ENCODE measurements around the gene ITM2B.

ITM2B gene

GRCh38 chr13:48302871-48303358, 69.9 kb downstream of the ITM2B start:
- Mint-ChIP-seq H3K9me3 (no peaks in the 10 kb centered on the region), H3K4me3 (peak overlapping the region; percentile 91), H3K27me3 (no peaks in the 10 kb centered on the region), H3K4me1 (peaks cover 39% of the 10 kb centered on the region), H3K27ac (peak overlapping the region; percentile 98), H3K36me3 (peaks cover 6% of the 10 kb centered on the region)

GRCh38 chr13:48303359-48304142, 70.5 kb downstream of the ITM2B start, which contains the start of gene RB1:
RB1 (plus strand) TSS chr13:48303751; CDS start chr13:48303913, 162 bp downstream.
- H3K9me3 Mint-ChIP-seq = no peaks in the 10 kb centered on the region
- peaks cover 39% of the 10 kb centered on the region for H3K4me1 Mint-ChIP-seq
- no peaks in the 10 kb centered on the region for H3K27me3 Mint-ChIP-seq
- peak within 1 kb of the TSS; percentile 91 for H3K4me3 Mint-ChIP-seq
- peak within 1 kb of the TSS; percentile 98 for H3K27ac Mint-ChIP-seq
- peaks cover 8% of the 10 kb centered on the region for H3K36me3 Mint-ChIP-seq

- peaks cover 9% of the 10 kb centered on the region for H3K36me3 Mint-ChIP-seq
- no peaks in the 10 kb centered on the region for H3K27me3 Mint-ChIP-seq
- no peaks in the 10 kb centered on the region for H3K9me3 Mint-ChIP-seq
- H3K4me3 Mint-ChIP-seq = peak overlapping the region; percentile 91
- peaks cover 42% of the 10 kb centered on the region for H3K4me1 Mint-ChIP-seq
- peak overlapping the region; percentile 97 for H3K27ac Mint-ChIP-seq
These were observed 71.3 kb downstream of the ITM2B start for GRCh38 chr13:48304143-48304876.

- Mint-ChIP-seq H3K27me3 (no peaks in the 10 kb centered on the region), H3K27ac (no peak overlapping the region), H3K36me3 (peaks cover 16% of the 10 kb centered on the region), H3K4me3 (no peak overlapping the region), H3K9me3 (no peaks in the 10 kb centered on the region), H3K4me1 (peaks cover 56% of the 10 kb centered on the region)
These were observed 78.2 kb downstream of the ITM2B start for GRCh38 chr13:48311223-48311622.

GRCh38 chr13:48315969-48316650, 83.1 kb downstream of the ITM2B start:
- H3K4me3 Mint-ChIP-seq = no peak overlapping the region
- H3K27ac Mint-ChIP-seq = no peak overlapping the region
- no peaks in the 10 kb centered on the region for H3K27me3 Mint-ChIP-seq
- H3K36me3 Mint-ChIP-seq = peaks cover 9% of the 10 kb centered on the region
- no peaks in the 10 kb centered on the region for H3K9me3 Mint-ChIP-seq
- H3K4me1 Mint-ChIP-seq = peaks cover 37% of the 10 kb centered on the region

DNA sequence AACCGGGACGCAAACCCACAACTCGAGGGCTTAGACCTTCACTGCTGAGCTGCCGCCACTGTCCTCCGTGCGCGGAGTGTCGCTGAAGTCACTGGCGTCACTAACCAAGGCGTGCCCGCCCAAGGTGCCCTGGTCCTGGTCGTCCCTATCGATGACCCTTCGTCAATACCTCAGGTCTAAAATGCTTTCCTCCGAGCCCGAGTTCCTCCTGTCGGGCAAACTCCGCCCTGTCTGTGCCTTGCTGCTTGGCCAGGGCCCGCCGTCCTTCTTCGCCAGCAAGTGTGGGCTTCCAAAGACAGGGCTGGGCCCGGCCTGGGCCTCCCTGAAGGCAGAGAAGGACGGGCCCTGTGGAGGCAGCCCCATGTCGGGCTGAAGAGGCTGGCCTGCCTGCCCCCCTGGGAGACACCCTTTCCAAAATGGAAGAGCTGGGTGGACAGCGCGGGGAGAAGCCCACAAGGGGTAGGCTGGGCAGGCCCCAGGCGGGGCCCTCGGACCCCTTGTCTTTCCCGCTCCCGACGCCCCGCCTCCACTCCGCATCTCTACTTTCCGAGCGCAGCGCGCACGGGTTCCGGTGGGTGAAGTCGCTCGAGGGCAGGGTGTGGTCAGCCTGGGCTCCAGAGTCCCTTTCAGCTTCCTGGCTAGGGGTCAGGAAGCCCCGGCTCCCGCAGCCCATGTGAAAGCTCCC, 84.0 kb downstream of the ITM2B start:
- Mint-ChIP-seq H3K27me3 (no peaks in the 10 kb centered on the region), H3K27ac (peak overlapping the region; percentile 62), H3K36me3 (peaks cover 10% of the 10 kb centered on the region), H3K9me3 (no peaks in the 10 kb centered on the region), H3K4me3 (no peak overlapping the region), H3K4me1 (peaks cover 41% of the 10 kb centered on the region)

DNA sequence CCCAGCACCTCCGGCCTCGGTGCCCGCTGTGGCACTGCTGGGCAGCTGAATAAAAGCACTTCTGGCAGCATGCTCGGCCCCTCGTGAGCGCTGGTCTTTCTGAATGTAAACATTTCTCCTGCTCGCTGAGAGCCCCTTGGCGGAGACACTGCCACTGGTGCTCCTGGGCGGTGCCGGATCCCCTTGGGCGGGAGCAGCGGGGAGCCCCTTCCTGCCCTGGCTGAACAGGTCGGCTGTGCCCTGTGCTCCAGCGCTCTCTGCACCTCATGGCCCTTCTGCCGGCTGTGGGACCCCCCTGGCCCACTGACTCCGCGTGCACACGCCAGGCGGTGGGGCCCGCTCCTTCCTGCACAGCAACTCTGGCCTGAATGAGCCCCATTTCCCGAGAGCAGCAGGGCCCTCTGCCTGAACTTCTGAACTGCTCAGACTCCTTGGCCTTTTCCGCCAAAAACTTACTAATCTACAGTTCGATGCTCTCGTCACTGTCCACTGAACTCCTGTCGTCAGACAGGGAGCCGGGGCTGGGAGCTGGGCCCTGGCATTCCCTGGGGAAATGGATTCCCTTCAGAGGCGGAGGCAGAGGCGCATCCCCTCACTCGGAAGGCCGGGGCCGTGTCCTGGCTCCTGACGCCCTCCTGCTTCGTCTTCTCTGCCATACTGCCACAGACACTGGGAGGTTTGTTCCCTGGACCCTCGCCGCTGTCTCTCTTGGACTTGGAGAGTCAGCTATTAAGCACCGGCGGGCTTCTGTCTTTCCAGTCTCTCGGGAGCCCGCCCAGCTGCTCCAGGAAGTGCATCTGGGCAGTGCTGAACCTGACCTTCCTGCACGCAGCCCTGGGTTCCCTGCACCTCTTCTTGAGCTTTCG, 84.7 kb downstream of the ITM2B start:
- peaks cover 35% of the 10 kb centered on the region for H3K4me1 Mint-ChIP-seq
- H3K27me3 Mint-ChIP-seq = no peaks in the 10 kb centered on the region
- no peak overlapping the region for H3K27ac Mint-ChIP-seq
- peak overlapping the region; percentile 86 for H3K4me3 Mint-ChIP-seq
- no peaks in the 10 kb centered on the region for H3K9me3 Mint-ChIP-seq
- H3K36me3 Mint-ChIP-seq = peaks cover 13% of the 10 kb centered on the region

GRCh38 chr13:48318377-48318811, 85.4 kb downstream of the ITM2B start:
- Mint-ChIP-seq H3K27me3 (no peaks in the 10 kb centered on the region), H3K36me3 (peaks cover 11% of the 10 kb centered on the region), H3K4me1 (peaks cover 32% of the 10 kb centered on the region)

DNA sequence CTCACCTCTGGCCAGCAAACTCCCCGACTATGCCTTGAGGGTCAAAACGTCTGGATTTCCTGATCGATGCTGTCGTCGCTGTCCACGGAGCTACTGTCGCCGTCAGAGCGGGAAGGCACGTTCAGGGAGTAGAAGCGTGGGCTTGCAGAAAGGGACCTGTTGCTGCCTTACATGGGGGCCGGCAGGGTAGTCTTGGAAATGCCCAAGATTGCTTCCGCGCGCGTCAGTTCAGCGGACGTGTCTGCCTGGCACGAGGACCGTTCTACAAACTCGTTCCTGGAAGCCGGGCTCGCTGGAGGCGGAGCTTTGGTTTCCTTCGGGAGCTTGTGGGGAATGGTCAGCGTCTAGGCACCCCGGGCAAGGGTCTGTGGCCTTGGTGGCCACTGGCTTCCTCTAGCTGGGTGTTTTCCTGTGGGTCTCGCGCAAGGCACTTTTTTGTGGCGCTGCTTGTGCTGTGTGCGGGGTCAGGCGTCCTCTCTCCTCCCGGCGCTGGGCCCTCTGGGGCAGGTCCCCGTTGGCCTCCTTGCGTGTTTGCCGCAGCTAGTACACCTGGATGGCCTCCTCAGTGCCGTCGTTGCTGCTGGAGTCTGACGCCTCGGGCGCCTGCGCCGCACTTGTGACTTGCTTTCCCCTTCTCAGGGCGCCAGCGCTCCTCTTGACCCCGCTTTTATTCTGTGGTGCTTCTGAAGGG, 86.0 kb downstream of the ITM2B start:
- Mint-ChIP-seq H3K4me3 (peak overlapping the region; percentile 86), H3K9me3 (no peaks in the 10 kb centered on the region), H3K36me3 (peaks cover 11% of the 10 kb centered on the region), H3K4me1 (peaks cover 33% of the 10 kb centered on the region), H3K27me3 (no peaks in the 10 kb centered on the region), H3K27ac (peak overlapping the region; percentile 86)

More at GRCh38 chr13:48318377-48318811, 85.4 kb downstream of the ITM2B start:
- Mint-ChIP-seq H3K27ac (no peak overlapping the region), H3K9me3 (no peaks in the 10 kb centered on the region), H3K4me3 (peak overlapping the region; percentile 86)

All from activated naive CD4-positive, alpha-beta T cell treated with anti-CD3 and anti-CD28 coated beads, Interleukin-2, amount 50 U/mL, for 24 hours (primary cell).